Vagina (tissue), 2 donors: ENCODE results near the gene MGLL. TPM values are rescaled to one million over a fixed set of nuclear protein-coding genes. Genes with fewer than 3 reads are reported as not detected.

Source experiments
- DNase-seq, 2 donors: peaks; one replicate each; pipeline ENCODE4 v3.0.0-alpha.2; 2017; ENCODE audit errors: extremely low spot score in 2 of 2
- H3K27ac ChIP-seq: fragments of 200-600 bp; sonication (generic); one replicate; pipeline ENCODE4 v1.5.1; 2019
- H3K27me3 ChIP-seq: fragments of 200-600 bp; sonication (generic); one replicate; pipeline ENCODE4 v1.5.1; 2019
- H3K36me3 ChIP-seq, 2 donors: fragments of 200-600 bp; sonication (generic); one replicate each; pipeline ENCODE4 v1.5.1; 2017 to 2019
- H3K4me1 ChIP-seq: fragments of 200-600 bp; sonication (generic); one replicate; pipeline ENCODE4 v1.5.1; 2019
- H3K4me3 ChIP-seq, 2 donors: fragments of 200-600 bp; sonication (generic); 1 replicate in 1 of 2; 2 replicates in 1 of 2; pipeline ENCODE4 v1.5.1; 2016 to 2019
- H3K9me3 ChIP-seq: fragments of 200-600 bp; sonication (generic); one replicate; pipeline ENCODE4 v1.5.1; 2019
- POLR2A ChIP-seq, 2 donors: fragments of 450-650 bp; IDR thresholded peaks; one replicate each; pipeline ENCODE4 v1.6.1; 2017; ENCODE audit warnings: antibody characterized with exemption in 2 of 2, mild to moderate bottlenecking in 2 of 2, moderate library complexity in 2 of 2
- POLR2AphosphoS5 ChIP-seq, 2 donors: sonication (generic); formaldehyde crosslinking; IDR thresholded peaks; one replicate each; pipeline ENCODE4 v1.9.0; 2017; ENCODE audit warnings: antibody characterized with exemption in 2 of 2, mild to moderate bottlenecking in 2 of 2, low read depth in 1 of 2; ENCODE audit not compliant: insufficient read depth in 1 of 2
- intact Hi-C: fragments of 100-400 bp; cut with DNase I; formaldehyde crosslinking; loops from one replicate; pipeline ENCODE4 v1.15.1; 2023
- total RNA-seq: library from RNA; depleted of rRNA; stranded (reverse); fragments of >200 nt; gene quantifications from one replicate; pipeline ENCODE4 v1.2.3, GENCODE V29; 2016
- TF ChIP-seq, protein P1 (sequence below), 3 experiments: fragments of 450-650 bp in 2 of 3; fragments of 200-600 bp in 1 of 3; sonication (generic) in 1 of 3; IDR thresholded peaks; one replicate each; pipeline ENCODE4 v1.5.1; 2017 to 2019; ENCODE audit warnings: antibody characterized with exemption in 3 of 3, mild to moderate bottlenecking in 2 of 3, moderate library complexity in 2 of 3

MGLL gene
- total RNA-seq, 1 donor from 2014 or later = 35.6 TPM

DNA sequence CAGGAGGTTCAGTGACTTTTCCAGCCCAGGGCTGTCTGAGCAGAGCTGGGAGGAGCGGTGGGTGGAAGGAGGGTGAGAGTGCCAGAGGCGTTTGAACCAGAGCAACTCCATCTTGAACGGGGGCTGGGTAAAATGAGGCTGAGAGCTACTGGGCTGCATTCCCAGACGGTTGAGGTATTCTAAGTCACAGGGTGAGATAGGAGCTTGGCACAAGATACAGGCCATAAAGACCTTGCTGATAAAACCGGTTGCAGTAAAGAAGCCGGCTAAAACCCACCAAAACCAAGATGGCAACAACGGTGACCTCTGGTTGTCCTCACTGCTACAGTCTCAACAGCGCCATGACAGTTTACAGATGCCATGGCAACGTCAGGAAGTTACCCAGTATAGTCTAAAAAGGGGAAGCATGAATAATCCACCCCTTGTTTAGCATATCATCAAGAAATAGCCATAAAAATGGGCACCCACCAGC is 89.4 kb downstream of the MGLL start:
- TF ChIP-seq POLR2AphosphoS5 (IDR thresholded peaks at IDR 0.05; ENCODE audit: insufficient read depth in 1 of 2, low read depth in 1 of 2) (no peak), POLR2A (IDR thresholded peaks at IDR 0.05) (no peak)
- TF ChIP-seq, protein P1, sequence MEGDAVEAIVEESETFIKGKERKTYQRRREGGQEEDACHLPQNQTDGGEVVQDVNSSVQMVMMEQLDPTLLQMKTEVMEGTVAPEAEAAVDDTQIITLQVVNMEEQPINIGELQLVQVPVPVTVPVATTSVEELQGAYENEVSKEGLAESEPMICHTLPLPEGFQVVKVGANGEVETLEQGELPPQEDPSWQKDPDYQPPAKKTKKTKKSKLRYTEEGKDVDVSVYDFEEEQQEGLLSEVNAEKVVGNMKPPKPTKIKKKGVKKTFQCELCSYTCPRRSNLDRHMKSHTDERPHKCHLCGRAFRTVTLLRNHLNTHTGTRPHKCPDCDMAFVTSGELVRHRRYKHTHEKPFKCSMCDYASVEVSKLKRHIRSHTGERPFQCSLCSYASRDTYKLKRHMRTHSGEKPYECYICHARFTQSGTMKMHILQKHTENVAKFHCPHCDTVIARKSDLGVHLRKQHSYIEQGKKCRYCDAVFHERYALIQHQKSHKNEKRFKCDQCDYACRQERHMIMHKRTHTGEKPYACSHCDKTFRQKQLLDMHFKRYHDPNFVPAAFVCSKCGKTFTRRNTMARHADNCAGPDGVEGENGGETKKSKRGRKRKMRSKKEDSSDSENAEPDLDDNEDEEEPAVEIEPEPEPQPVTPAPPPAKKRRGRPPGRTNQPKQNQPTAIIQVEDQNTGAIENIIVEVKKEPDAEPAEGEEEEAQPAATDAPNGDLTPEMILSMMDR (IDR thresholded peaks at IDR 0.05) = no peak

DNA sequence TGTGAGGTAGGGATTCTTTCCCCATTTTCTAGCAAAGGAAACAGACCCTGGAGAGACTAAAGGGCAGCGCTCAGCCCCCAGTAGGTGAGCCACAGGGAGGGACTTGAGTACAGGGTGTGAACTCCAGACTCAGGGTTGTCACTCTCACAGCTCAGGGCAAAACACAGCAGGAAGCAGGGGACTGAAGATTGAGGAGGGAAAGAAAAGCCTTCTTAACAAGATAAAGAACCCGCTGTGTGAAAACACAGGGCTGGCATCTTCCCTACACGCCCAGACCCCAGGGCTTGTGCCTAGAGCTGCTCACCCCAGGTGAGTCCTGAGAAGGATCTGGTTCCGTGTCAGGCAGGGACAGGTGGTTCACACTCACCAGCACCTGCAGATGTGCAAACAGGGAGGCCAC is 90.0 kb downstream of the MGLL start:
- Histone ChIP-seq H3K36me3 (no peaks in the 10 kb centered on the region), H3K9me3 (no peaks in the 10 kb centered on the region), H3K4me3 (no peak overlapping the region), H3K27me3 (no peaks in the 10 kb centered on the region), H3K4me1 (peaks cover 31% of the 10 kb centered on the region), H3K27ac (no peak overlapping the region)
- TF ChIP-seq POLR2A (IDR thresholded peaks at IDR 0.05) = no peak
- TF ChIP-seq POLR2AphosphoS5 (IDR thresholded peaks at IDR 0.05; ENCODE audit: insufficient read depth in 1 of 2, low read depth in 1 of 2) = no peak
- TF ChIP-seq, protein P1 (IDR thresholded peaks at IDR 0.05) = no peak
- no peak for DNase-seq
- intact Hi-C loops = no loop called here

More for the DNA sequence above, 89.4 kb downstream of the MGLL start:
- DNase-seq = no peak
- intact Hi-C loops = no loop called here
- H3K4me3 ChIP-seq = no peak overlapping the region
- no peak overlapping the region for H3K27ac ChIP-seq
- no peaks in the 10 kb centered on the region for H3K9me3 ChIP-seq
- H3K36me3 ChIP-seq = no peaks in the 10 kb centered on the region
- no peaks in the 10 kb centered on the region for H3K27me3 ChIP-seq
- peaks cover 31% of the 10 kb centered on the region for H3K4me1 ChIP-seq

DNA sequence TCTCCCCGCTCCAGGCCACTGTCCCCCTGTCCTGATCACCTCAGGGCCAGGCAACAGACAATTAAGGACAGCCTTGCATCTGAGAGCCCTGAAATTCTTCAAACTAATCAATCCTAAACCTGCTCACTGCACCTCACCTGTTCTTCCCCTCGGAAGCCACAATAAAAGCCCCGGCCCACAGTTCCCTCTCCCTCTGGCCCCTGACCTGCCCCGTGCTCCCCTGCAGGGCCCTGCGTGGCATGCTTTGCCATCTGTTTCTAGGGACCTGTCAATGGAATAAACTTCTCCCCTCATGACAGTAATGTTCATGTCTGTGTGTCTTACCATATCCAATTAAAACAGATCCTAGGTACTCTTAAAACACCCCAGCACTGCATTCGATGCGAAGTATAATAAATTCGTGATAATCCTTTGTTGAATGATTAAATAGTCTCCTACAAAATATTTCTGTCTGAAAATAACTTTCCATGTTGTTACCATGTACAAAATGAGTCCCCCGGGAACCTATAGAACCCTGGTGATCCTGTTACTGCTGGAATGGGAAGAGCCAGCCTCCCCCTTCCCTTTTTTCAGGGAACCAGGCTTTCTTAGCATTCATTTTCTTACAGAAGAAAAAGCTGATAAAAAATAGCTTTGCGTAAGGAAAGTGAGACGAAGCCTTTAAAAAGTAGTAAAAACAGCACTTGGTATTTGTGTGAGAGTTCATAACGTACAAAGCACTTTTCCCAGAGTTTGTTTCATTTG is 90.6 kb downstream of the MGLL start:
- TF ChIP-seq, protein P1 (IDR thresholded peaks at IDR 0.05) = no peak
- TF ChIP-seq POLR2AphosphoS5 (IDR thresholded peaks at IDR 0.05; ENCODE audit: insufficient read depth in 1 of 2, low read depth in 1 of 2) (no peak), POLR2A (IDR thresholded peaks at IDR 0.05) (no peak)
- Histone ChIP-seq H3K27ac (no peak overlapping the region), H3K36me3 (no peaks in the 10 kb centered on the region), H3K27me3 (no peaks in the 10 kb centered on the region), H3K4me1 (peaks cover 30% of the 10 kb centered on the region), H3K4me3 (no peak overlapping the region), H3K9me3 (no peaks in the 10 kb centered on the region)
- DNase-seq = no peak
- intact Hi-C loops = no loop called here

DNA sequence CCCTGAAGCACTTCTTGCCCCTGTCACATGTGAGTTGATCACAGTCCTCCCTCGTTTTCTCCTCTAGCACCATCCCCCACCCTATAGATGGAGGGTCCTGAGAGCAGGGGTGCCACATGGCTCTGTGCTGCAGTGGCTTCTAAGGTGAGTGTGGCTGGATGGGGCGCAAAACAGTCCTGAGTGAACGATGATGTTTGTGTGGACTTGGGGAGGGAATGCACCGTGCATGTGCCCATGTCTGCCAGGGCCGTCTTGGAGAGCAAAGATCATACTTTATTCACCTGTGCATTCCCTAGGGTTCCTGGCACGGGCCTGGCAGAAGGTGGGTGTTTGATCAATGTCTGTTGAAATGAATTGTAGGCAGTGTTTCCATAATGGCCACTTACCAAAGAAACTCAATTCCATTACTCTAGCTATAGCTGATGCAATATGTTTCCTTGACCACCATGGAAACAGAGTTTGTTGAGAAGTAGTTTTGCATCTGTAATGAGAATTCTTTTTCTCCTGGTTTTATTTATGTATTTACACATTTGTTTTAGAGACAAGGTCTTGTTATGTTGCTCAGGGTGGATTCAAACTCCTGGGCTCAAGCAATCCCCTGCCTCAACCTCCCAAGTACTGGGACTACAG is 91.5 kb downstream of the MGLL start:
- intact Hi-C loops = no loop called here
- DNase-seq = no peak
- H3K9me3 ChIP-seq = no peaks in the 10 kb centered on the region
- TF ChIP-seq POLR2AphosphoS5 (IDR thresholded peaks at IDR 0.05; ENCODE audit: insufficient read depth in 1 of 2, low read depth in 1 of 2) (no peak), POLR2A (IDR thresholded peaks at IDR 0.05) (no peak)
- TF ChIP-seq, protein P1 (IDR thresholded peaks at IDR 0.05) = no peak
- H3K27ac ChIP-seq = no peak overlapping the region
- H3K36me3 ChIP-seq = no peaks in the 10 kb centered on the region
- no peak overlapping the region for H3K4me3 ChIP-seq
- H3K27me3 ChIP-seq = no peaks in the 10 kb centered on the region
- H3K4me1 ChIP-seq = peaks cover 21% of the 10 kb centered on the region

DNA sequence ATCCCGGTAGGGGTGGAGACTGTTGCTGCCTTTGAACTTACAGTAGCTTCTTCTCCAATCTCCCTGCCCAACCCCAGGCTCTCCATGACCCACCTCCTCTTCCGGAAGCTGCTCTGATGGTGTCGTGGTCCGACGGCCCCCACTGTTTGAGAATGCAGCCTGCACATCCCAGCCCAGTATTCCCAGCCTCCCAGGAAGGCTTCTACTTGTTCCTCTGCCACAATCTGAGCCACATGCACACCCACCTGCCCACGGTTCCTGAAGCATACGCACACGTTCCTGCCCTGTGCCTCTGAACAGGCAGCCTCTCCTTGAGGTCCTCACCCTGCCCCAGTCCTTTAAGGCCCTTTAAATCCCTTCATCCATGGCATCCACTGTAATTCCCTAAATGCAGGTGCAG is 92.1 kb downstream of the MGLL start:
- Histone ChIP-seq H3K36me3 (no peaks in the 10 kb centered on the region), H3K27ac (no peak overlapping the region), H3K27me3 (no peaks in the 10 kb centered on the region), H3K4me1 (peaks cover 14% of the 10 kb centered on the region), H3K9me3 (no peaks in the 10 kb centered on the region), H3K4me3 (no peak overlapping the region)
- no peak for DNase-seq
- intact Hi-C loops = no loop called here
- TF ChIP-seq POLR2A (IDR thresholded peaks at IDR 0.05) = no peak
- TF ChIP-seq, protein P1 (IDR thresholded peaks at IDR 0.05) = no peak
- no peak for TF ChIP-seq POLR2AphosphoS5 (IDR thresholded peaks at IDR 0.05; ENCODE audit: insufficient read depth in 1 of 2, low read depth in 1 of 2)
